ENCODE results near the gene IQCK.

IQCK gene

DNA sequence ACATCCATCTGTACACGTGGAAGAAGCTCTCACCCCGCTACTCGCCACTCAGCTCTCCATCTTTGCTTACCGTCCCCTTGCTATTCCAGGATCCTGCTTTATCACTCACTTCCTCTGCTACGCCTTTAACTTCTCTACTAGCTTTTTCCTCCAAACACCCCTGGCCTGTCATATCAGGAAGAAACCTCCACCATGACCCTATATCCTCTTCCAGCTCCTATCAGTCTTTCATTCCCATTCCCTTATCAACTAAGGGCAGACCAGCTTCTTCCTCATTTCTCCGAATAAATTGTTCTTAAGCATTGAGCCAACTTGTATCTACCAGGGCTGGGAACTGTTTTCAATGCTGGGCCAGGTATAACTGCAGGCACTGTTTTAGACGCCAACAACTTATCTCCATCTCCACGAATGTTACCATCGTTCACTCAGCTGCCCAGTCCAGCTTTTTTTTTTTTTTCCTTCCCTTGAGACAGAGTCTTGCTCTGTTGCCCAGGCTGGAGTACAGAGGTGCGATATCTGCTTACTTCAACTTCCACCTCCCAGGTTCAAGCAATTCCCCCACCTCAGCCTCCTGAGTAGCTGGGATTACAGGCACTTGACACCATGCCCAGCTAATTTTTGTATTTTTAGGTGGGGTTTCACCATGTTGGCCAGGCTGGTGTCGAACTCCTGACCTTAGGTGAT, 4.3 kb downstream of the IQCK start:
- no peak for DNase-seq

DNA sequence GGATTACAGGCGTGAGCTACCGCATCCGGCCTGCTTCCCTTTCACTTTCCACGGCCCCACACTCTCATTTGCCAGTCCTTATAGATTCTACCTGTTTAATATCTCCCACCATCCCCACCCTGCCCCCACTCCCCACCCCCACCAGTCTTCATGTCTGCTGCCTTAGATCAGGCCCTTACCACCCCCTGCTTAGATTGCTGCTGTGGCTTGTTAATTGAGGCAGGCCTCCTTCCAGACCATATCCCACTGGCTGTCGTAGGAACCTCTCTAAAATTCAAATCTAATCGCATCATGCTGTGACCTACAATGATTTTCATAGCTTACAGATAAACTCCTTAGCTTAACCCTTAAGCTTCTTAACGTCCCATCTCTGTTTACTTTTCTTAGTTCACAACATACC, 4.9 kb downstream of the IQCK start:
- DNase-seq, result no peak

DNA sequence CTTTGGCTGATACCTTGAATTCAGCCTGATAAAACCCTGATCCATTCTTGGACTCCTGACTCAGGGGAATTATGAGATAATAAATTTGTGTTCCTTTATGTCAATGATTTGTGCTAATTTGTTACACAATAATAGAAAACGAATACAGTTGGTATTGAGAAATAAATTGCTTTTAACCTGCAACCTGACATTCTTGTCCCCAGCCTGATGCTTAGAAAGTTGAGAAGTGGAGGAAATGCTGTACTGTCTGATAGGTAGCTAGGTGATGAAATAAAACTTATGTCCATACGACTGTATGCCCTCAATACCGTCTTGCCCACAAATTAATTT, 10.5 kb downstream of the IQCK start:
- DNase-seq, result no peak

DNA sequence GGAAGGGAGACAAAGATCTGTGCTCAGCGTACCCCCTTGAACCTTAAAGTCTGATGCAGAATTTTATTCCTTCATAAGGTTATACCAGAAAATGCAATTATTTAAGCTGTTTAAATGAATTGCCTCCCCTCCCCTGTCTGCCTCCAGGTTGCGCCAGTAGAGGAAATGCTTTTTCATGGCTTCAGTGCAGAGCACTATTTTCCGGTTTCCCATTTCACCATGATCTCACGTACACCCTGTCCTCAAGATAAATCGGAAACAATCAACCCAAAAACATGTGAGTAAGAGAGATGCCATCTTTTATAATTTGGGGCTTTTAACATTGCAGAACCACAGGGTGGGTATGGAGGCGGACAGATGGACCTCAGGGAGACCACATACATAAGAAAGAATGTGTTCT, 15.5 kb downstream of the IQCK start:
- DNase-seq, result no peak

DNA sequence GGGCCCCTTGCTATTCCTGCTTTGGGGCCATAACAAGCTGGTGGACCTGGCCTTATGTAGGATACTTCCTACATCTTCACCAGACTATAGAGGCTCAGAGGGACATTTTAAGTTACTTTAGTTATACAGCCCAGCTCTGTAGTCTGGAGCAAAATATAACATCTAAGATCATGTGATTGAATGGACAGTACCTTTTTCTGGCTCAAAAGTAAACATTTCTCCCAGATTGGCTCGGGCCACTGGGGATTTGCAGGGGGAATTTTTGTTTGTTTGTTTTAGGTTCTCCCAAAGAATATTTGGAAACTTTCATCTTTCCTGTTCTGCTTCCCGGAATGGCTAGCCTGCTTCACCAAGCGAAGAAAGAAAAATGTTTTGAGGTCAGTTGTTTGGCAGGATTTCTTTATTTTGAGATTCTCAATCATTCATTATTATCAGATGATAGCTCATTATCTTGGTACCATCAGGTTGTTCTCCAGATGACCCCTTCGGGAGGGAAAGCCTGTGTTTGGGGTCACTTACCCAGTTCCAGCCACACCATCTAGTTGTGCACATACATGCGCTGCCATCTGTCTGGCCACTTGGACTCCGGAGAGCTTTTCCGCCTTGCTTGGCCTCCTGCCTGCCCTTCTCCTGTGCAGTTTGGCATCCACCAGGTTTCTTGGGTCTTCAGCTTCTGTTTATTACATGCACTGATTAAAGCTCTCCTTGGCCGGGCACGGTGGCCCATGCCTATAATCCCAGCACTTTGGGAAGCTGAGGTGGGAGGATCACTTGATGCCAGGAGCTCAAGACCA, 17.2 kb downstream of the IQCK start:
- DNase-seq, result no peak

DNA sequence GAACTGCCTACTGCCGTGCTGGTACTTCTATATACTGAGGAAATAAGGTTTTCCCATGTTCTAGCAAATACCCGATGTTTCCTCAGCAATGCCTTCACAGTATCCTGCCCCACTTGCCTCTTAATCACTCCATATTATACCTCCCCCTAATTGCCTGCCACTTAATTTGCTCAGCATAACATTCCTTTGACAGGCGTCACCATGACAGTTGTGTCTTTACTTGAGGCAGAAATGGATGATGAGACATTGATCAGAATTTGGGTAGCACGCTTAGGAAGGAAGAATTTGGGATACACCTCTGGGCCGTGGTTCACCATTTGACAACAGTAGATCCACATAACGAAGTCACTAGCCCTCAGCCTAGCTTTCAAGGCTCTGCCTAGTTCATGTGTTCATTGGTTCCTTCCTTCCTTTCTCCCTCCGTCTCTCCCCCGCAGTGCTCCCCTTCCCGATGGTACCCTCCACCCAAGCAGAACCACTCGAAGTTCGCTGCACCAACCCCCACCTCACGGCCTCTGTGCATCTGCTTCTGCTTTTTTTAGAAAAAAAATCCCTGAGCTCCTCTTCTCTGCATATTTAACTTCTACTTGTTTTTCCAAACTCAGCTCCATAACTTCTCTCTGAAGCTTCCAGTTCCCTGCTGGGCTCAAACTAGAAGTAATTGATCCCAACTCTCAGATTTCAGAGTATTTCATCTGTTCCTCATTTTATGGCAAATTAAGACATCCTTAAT, 19.4 kb downstream of the IQCK start:
- DNase-seq, result no peak

- DNase-seq, result no peak
These were observed 23.3 kb downstream of the IQCK start for GRCh38 chr16:19741354-19741753.

- no peak for DNase-seq
These were observed 25.7 kb downstream of the IQCK start for GRCh38 chr16:19743816-19744159.

DNA sequence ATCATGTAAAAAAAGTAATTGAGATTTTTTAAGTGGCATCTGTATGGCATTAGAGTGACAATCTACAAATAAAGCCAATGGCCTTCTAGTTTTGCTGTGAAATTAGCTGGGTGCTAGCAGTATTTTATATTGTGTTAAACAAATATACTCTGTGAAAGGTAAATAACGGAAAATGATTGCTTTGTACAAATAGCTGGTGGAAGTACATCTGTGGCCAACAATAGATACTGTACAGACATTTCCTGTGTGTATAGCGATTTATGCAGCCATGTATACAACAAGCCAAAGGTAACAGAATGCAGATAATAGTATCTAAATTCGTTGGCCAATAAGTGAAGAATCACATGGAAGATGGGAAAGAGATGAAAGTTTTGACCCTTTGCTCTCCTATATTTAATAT, 26.6 kb downstream of the IQCK start:
- DNase-seq, result no peak

DNA sequence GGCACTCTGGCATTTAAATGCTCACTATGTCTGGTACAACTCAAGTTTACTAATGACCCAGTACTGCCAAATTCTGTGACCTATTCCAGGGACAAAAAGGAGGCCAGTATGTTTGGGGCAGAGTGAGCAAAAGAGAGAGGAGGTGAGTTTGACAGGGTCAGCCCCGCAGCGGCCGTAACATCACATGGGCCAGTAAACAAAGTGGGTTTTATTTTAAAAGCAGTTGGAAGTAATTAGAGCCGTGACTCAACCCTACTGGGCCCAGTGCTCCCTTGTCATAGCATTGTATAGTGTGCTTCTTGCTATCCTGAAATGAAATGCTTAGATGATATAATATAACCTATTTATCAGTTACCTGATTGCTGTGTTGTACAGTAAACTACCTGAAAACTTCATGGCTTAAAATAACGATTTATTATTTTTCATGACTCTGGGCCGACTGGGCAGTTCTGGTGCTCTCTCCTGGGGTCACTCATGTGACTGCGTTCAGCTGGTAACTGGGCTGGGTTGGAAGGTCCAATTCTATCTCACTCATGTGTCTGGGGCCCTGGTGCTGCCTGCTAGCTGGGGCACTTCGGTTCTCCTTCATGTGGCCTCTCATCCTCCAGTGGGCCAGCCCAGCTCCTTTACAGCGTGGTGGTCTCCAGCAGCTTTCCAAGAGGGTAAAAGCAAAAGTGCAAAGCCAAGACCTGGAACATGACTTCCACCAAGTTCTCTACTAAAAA, 27.4 kb downstream of the IQCK start:
- DNase-seq, result no peak

DNA sequence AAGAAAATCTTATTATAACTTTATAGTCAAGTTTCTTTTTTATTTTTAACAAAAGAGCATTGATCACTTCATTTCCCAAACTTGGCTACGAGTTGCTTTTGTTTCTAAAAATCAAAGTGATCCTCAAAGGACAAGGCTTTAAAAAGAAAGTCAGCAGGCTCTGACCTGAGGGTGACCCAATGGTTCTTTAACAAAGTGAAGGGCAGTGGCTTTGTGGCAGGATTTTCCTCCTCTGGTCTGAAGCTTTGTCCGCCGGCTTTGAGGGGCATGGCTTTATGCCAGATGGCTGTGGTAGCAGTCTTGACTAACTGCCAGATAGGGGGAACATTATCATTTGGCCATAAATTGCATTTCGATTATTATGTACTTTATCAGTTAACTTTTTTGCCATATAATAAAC, 28.5 kb downstream of the IQCK start:
- no peak for DNase-seq

- no peak for DNase-seq
These were observed 30.5 kb downstream of the IQCK start for GRCh38 chr16:19748389-19749168.

GRCh38 chr16:19749571-19750080, 31.6 kb downstream of the IQCK start:
- DNase-seq, result no peak

DNA sequence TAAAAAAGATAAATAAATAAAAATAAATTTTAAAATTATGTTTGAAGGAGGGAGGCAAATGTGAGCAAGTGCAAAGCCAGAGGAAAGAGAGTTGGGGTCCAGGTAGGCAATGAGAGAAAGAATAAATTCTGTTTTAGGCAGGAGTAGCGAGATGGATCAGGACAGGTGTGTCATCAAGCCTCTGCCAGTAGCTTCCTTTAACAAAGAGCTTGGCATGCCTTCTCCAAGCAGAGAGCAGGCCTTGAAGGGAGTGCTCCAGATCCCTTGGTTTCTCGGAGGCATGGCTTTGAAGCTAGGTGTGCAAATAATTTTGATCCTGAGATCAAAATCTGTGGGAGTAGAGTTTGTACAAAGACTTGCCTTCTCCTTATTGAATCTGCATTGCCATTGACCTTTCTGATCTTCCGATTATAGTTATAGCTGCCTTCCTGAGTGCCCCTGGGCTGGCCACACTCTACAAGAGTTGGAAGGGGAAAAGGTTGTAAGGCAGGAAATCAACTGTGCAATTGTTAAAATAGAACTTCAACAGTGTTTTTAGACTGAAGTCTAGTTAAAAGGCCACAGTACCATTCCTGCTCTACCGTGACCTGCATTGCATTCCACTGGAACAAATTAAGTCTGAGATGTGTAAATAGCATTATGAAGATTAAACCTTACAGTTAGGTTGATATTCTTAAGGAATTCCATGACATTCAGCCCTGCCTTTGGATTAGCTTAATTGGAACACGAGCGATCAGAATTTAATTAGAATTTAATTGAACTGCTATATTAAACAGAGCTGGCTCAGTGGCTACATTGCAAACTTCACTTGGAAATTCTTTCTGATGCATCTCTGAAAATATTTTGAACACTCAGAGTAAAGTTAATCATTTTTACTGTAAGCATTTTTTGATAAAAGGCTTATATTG, 33.7 kb downstream of the IQCK start:
- no peak for DNase-seq

DNA sequence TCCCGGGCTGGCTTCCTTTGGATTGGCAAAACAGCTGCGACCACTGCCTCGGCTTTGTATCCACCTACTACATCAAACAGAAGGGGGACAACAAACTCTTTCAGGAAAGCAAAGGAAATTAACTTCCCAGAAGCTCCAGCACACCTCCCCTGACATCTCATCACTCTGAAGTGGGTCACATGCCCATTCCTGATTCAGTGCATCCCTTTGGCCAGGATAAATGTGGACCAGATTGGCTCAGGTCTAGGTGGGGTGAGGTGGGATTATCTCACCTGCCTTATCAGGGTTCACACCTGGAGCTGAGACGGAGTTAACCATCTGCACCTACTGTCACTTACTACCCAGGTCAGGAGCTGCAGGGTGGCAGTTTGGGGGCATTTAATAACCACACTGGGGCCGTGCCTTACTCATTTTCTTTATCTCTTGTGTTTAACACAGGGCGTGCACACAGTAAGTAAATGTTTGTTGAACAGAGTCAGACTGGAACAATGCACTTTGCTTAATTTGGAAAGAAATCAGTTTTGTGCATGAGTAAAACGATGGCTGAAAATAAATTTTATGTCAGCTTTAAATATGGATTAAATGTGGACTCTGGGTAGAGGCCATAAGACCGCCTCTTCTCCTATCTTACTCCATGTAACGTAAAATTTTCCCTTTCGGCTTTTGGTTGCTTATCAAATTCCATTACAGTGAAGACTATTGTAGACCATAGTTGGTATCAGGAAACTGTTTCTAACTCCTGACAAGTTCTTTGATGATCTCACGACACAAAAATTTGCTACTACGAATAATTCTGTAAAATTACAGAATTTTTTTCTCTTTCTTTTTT, 36.0 kb downstream of the IQCK start:
- no peak for DNase-seq

DNA sequence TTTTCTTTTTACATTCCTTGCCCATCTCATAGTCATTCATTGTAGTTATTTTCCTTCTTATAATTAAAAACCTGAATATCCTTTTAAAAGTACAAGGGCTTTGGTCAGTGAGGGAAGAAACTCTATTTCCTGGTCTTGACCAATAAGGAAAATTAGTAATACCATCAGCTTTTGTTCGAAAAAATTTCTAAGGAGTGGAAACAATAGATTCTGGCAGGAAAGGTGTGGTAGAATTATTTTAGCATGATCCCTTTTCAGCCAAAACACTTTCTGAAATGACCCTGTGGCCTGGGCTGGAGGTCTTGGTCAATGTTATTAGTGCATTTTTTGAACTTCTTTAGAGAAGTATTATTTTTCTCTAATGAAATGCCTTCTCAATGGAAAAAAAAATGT, 36.6 kb downstream of the IQCK start:
- no peak for DNase-seq

- DNase-seq, result no peak
These were observed 37.2 kb downstream of the IQCK start for GRCh38 chr16:19755268-19755667.

DNA sequence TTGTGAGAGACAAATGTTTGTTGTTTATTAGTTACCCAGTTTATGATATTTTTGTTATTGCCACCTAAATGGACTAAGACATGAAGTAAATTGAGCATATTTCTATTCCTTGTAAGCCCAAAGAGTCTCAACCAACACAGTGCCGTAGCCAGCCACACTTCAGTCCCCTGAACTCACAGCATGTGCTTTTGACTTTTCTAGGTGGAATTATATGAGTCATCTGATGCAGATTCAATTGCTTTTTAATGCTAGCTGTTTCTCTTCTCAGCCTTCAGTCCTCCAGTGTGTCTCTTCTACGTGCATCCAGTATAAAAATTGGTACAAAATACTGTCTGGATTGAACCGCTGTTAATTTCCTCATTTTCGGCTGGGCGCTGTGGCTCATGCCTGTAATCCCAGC, 39.0 kb downstream of the IQCK start:
- no peak for DNase-seq

DNA sequence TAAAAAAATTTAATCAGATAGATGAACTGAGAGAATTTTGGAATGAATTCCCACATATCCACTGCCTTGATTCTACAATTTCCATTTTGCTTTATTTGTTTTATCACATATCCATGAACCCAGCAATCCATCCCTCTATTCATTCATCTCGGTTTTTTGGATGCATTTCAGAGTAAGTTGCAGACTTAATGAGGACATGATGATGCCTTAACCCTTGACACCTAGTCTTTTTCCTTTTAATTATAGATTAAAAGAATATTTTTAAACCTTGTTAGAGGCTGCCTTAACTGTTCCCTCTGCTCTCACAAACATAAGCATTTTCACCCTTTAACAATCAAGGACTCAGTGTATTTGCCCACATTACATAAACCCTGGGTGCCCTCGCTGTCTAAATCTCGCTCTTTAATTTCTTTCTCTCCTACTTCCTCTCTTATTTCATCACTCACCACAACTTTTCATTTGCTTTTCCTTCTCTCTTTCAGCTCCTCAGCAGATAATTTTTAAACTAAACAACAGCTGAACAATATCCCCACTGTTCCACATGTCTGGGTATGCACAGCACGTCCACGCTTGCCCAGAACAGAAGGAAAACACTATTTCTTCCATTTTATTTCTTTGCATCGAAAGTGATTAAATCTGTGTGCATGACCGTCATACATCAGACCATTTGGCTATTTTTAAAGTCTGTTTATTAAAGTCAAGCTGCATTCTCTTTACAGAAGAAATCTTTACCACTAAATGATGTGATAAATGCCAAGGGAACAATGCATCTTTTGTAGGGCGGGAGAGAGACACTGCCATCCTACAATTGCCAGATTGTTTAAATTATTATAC, 39.9 kb downstream of the IQCK start:
- no peak for DNase-seq

Measured in T-helper 1 cell (primary cell).